Prostate gland (tissue), 2 donors: ENCODE measurements around the gene HECW1.

Source experiments
- POLR2A ChIP-seq: fragments of 450-650 bp; IDR thresholded peaks from one replicate; pipeline ENCODE4 v1.6.1; 2016; ENCODE audit warnings: antibody characterized with exemption, mild to moderate bottlenecking
- POLR2AphosphoS5 ChIP-seq: sonication (generic); formaldehyde crosslinking; IDR thresholded peaks from one replicate; pipeline ENCODE4 v1.6.1; 2017; ENCODE audit warnings: antibody characterized with exemption
- TF ChIP-seq, protein P1 (sequence below), 4 experiments: fragments of 200-600 bp in 2 of 4; fragments of 450-650 bp in 2 of 4; sonication (generic) in 2 of 4; IDR thresholded peaks; 1 replicate in 3 of 4; 2 replicates in 1 of 4; pipeline ENCODE4 v1.5.1; 2016 to 2019; ENCODE audit warnings: antibody characterized with exemption in 4 of 4, mild to moderate bottlenecking in 2 of 4, moderate library complexity in 2 of 4

DNA sequence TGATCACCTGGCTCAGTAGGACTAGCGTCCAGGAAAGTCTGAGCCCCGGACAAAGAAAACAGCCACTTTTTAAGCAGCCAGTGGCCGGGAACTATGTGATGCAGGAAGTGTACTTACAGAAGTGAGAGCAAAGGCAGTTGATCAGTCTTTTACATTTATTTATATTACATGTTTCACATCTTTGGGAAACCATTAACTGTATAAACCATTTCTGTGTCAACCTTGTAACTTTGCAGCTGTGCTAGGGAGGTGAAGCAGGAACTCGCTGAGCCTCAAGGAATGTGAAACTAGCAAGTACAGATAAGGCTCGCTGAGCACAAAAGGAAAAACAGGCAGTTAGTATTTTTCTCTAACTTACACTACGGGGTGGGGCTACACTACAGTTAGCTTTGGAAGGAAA lies 39.9 kb upstream of the HECW1 start:
- TF ChIP-seq, protein P1, sequence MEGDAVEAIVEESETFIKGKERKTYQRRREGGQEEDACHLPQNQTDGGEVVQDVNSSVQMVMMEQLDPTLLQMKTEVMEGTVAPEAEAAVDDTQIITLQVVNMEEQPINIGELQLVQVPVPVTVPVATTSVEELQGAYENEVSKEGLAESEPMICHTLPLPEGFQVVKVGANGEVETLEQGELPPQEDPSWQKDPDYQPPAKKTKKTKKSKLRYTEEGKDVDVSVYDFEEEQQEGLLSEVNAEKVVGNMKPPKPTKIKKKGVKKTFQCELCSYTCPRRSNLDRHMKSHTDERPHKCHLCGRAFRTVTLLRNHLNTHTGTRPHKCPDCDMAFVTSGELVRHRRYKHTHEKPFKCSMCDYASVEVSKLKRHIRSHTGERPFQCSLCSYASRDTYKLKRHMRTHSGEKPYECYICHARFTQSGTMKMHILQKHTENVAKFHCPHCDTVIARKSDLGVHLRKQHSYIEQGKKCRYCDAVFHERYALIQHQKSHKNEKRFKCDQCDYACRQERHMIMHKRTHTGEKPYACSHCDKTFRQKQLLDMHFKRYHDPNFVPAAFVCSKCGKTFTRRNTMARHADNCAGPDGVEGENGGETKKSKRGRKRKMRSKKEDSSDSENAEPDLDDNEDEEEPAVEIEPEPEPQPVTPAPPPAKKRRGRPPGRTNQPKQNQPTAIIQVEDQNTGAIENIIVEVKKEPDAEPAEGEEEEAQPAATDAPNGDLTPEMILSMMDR (IDR thresholded peaks at IDR 0.05): no peak
- no peak for TF ChIP-seq POLR2A
- no peak for TF ChIP-seq POLR2AphosphoS5
